Right lobe of liver (tissue), 6 donors: ENCODE data around the gene EREG. TPM values are rescaled to one million over a fixed set of nuclear protein-coding genes. Genes with fewer than 3 reads are reported as not detected.

Source experiments
- ATAC-seq, 4 donors: fragments of 200-7000 bp; cut with Tn5 transposase; one replicate each; pipeline ENCODE4 v1.9.1; 2020; ENCODE audit warnings: mild to moderate bottlenecking in 4 of 4, moderate library complexity in 4 of 4
- DNase-seq, 3 donors: peaks; one replicate each; pipeline ENCODE4 v3.0.0-alpha.2; 2020
- H3K27ac ChIP-seq, 3 donors: fragments of 200-600 bp; one replicate each; pipeline ENCODE4 v1.8.0; 2022
- H3K27me3 ChIP-seq, 2 donors: fragments of 200-600 bp; one replicate each; pipeline ENCODE4 v1.8.0; 2022
- H3K36me3 ChIP-seq, 4 donors: fragments of 200-600 bp; sonication (generic) in 1 of 4; one replicate each; pipeline versions ENCODE4 v1.5.1 to v1.8.0; 2017 to 2022; ENCODE audit warnings: control low read depth in 1 of 4
- H3K4me1 ChIP-seq, 4 donors: fragments of 200-600 bp; sonication (generic) in 1 of 4; one replicate each; pipeline versions ENCODE4 v1.5.1 to v1.8.0; 2017 to 2022; ENCODE audit warnings: control low read depth in 1 of 4
- H3K4me3 ChIP-seq, 3 donors: fragments of 200-600 bp; one replicate each; pipeline ENCODE4 v1.8.0; 2022
- H3K9me3 ChIP-seq, 4 donors: fragments of 200-600 bp; sonication (generic) in 1 of 4; one replicate each; pipeline versions ENCODE4 v1.5.1 to v1.8.0; 2017 to 2022; ENCODE audit warnings: control low read depth in 1 of 4
- POLR2A ChIP-seq: fragments of 450-650 bp; IDR thresholded peaks from one replicate; pipeline ENCODE4 v1.6.1; 2017; ENCODE audit warnings: antibody characterized with exemption, mild to moderate bottlenecking
- WGBS: methylation state at CpG from one replicate; pipeline ENCODE4 v1.1.6; 2018; ENCODE audit warnings: low coverage, low lambda C conversion rate; ENCODE audit not compliant: insufficient coverage; ENCODE audit errors: missing lambda C conversion rate; 5-methylcytosine and 5-hydroxymethylcytosine counted together
- intact Hi-C, 2 donors: fragments of 100-400 bp; cut with DNase I; formaldehyde crosslinking; loops; one replicate each; pipeline versions ENCODE4 v1.11.2 to v1.14.1; 2022
- total RNA-seq, 6 experiments: library from RNA; depleted of rRNA in 2 of 6; stranded (reverse); fragments of >200 nt in 2 of 6; fragmentation: NEBNext Ultra II Directional in 3 of 6; extraction: Animal tissue kit (Norgen Biotek cat#: 25700) in 3 of 6; gene quantifications; one replicate each; pipeline versions ENCODE4 v1.1.0 to v1.2.4, GENCODE V29; 2016 to 2023
- TF ChIP-seq, protein P1 (sequence below), 4 donors: fragments of 200-600 bp in 3 of 4; fragments of 450-650 bp in 1 of 4; IDR thresholded peaks; one replicate each; pipeline versions ENCODE4 v1.5.1 to v1.8.0; 2016 to 2022; ENCODE audit warnings: antibody characterized with exemption in 4 of 4, mild to moderate bottlenecking in 2 of 4
- donor health status: DM: no; HTN: yes; CAD: no.
- donor health status: DM: no; HTN: no; CAD: no.
- donor health status: DM: no; HTN: no; CAD: no.
- donor health status: DM: no; HTN: yes; CAD: no.
- donor health status: DM: no; HTN: yes; CAD: no.

Gene EREG
- total RNA-seq, 6 experiments from 2014 or later, result 0.11 to 0.50 TPM; not detected in 4

DNA sequence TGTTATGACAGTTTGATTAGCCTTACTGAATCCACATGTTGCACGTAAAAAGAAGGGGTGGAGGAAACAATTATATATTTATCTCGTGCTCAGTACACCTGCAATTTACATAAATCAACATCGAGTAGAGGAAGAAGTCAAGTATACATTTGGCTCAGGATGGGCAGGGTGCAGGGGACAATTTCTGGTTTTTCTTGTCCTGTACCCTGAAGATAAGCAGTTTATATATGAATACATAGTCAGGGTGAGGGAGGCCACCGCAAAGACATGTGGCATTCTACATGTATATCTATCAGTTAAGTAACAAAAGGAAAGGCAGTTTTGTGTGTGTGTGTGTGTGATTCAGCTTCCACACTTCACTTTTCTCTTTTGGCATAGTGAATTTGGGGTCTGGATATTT, 11.1 kb upstream of the EREG start:
- DNase-seq (no peak), ATAC-seq (no peak)
- intact Hi-C loops, result no loop called here
- 39% methylated on average over 4 of the region's 4 CpGs for WGBS
- Histone ChIP-seq H3K27me3 (no peaks in the 10 kb centered on the region), H3K9me3 (no peaks in the 10 kb centered on the region), H3K4me1 (no peaks in the 10 kb centered on the region), H3K4me3 (no peak overlapping the region), H3K36me3 (no peaks in the 10 kb centered on the region), H3K27ac (no peak overlapping the region)
- TF ChIP-seq POLR2A, result no peak
- TF ChIP-seq, protein P1, sequence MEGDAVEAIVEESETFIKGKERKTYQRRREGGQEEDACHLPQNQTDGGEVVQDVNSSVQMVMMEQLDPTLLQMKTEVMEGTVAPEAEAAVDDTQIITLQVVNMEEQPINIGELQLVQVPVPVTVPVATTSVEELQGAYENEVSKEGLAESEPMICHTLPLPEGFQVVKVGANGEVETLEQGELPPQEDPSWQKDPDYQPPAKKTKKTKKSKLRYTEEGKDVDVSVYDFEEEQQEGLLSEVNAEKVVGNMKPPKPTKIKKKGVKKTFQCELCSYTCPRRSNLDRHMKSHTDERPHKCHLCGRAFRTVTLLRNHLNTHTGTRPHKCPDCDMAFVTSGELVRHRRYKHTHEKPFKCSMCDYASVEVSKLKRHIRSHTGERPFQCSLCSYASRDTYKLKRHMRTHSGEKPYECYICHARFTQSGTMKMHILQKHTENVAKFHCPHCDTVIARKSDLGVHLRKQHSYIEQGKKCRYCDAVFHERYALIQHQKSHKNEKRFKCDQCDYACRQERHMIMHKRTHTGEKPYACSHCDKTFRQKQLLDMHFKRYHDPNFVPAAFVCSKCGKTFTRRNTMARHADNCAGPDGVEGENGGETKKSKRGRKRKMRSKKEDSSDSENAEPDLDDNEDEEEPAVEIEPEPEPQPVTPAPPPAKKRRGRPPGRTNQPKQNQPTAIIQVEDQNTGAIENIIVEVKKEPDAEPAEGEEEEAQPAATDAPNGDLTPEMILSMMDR (IDR thresholded peaks at IDR 0.05), result no peak

DNA sequence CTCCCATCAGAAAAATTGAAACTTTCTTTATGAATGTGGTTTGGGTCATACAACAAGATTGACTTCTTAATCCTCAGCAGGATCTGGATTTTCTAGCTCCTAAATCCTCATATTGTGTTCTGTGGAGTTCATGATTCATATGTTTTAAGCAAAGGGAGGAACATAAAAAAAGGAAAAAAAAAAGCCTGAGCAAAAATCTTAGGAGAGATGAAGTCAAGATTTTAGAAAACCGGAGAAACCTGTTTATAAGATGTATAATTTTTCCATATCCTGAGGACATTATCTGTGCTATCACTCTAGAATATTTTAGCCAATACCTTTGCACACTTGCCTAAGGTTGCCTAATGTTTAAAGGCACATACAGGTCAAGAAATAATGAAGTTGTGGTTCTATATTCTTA, 7.0 kb upstream of the EREG start:
- TF ChIP-seq POLR2A, result no peak
- TF ChIP-seq, protein P1 (IDR thresholded peaks at IDR 0.05), result no peak
- ATAC-seq (no peak), DNase-seq (no peak)
- H3K27me3 ChIP-seq, result no peaks in the 10 kb centered on the region
- H3K27ac ChIP-seq, result no peak overlapping the region
- no peaks in the 10 kb centered on the region for H3K9me3 ChIP-seq
- H3K36me3 ChIP-seq, result no peaks in the 10 kb centered on the region
- H3K4me3 ChIP-seq, result no peak overlapping the region
- no peaks in the 10 kb centered on the region for H3K4me1 ChIP-seq
- WGBS, result 62% methylated on average over 1 of the region's 1 CpG
- intact Hi-C loops, result no loop called here

DNA sequence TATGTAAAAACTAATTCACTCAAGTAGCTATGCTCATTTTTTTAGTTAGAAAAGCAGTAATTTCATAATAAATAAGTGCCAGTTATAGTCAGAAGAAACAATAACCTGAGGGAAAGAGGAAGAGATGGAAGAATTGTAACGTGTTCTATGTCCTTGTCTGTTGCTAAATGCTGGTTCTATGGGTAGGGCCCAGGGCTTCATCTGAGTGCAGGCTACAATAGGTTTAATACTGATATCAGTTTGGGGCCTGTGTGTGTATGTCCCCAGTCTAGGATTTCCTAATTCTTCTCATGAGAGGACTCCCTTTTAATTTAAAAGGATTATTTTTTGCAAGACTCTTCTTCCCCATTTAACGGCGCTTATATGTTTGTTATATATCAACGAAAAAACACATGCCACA, 3.3 kb upstream of the EREG start:
- 59% methylated on average over 4 of the region's 4 CpGs for WGBS
- no peaks in the 10 kb centered on the region for H3K36me3 ChIP-seq
- H3K4me3 ChIP-seq, result no peak overlapping the region
- DNase-seq, result no peak
- H3K27me3 ChIP-seq, result peaks cover 0 to 12% of the 10 kb centered on the region in 2 donors
- TF ChIP-seq, protein P1 (IDR thresholded peaks at IDR 0.05), result no peak
- no peak for TF ChIP-seq POLR2A
- no peak for ATAC-seq
- peaks cover 0 to 6% (median 0%) of the 10 kb centered on the region in 4 donors for H3K4me1 ChIP-seq
- intact Hi-C loops, result no loop called here
- no peak overlapping the region for H3K27ac ChIP-seq
- H3K9me3 ChIP-seq, result no peaks in the 10 kb centered on the region

DNA sequence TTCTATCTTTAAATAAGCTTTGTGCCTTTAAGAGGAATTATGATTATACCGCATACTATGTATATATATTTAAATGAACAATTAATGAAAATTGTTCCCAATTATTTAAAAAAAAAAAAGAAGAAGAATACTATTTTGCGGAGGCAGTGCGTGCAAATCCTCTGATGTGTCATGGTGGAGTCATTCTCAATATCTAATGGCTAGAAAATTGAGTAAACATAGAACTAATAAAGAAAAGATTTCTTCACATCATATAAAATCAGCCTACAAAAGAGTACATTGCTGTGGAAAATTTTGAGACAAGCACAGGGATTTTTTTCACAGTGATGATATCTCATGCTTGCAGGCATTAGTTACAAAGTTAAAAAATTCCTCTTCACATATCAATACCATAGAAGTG, 2.6 kb upstream of the EREG start:
- DNase-seq (no peak), ATAC-seq (no peak)
- H3K4me1 ChIP-seq, result peaks cover 0 to 6% (median 0%) of the 10 kb centered on the region in 4 donors
- peaks cover 0 to 16% of the 10 kb centered on the region in 2 donors for H3K27me3 ChIP-seq
- TF ChIP-seq, protein P1 (IDR thresholded peaks at IDR 0.05), result no peak
- TF ChIP-seq POLR2A, result no peak
- no peaks in the 10 kb centered on the region for H3K36me3 ChIP-seq
- H3K27ac ChIP-seq, result no peak overlapping the region
- no peak overlapping the region for H3K4me3 ChIP-seq
- WGBS, result 86% methylated on average over 3 of the region's 3 CpGs
- H3K9me3 ChIP-seq, result no peaks in the 10 kb centered on the region
- intact Hi-C loops, result no loop called here

DNA sequence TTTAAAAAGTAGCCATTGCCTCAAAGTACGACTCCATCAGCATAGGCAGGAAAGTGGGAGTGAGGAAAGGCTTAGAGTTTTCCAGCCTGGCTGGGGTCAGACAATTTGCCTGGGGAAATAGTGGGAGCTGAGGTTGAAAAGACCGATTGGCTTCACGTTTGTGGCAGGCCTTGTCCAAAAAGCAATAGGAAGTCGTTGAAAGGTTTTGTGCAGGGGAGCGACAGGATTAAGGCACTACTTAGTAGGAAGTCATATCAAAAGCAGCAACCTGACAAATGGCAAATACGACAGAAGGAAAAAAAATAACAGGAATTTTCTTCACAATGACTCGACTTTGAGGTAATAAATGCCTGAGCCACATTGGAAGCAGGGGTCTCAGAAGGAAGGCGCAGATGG, 691 bp upstream of the EREG start:
- ATAC-seq (no peak), DNase-seq (no peak)
- 17% methylated on average over 8 of the region's 8 CpGs for WGBS
- H3K27me3 ChIP-seq, result peaks cover 0 to 16% of the 10 kb centered on the region in 2 donors
- TF ChIP-seq, protein P1 (IDR thresholded peaks at IDR 0.05), result no peak
- TF ChIP-seq POLR2A, result no peak
- H3K4me3 ChIP-seq, result no peak overlapping the region
- H3K27ac ChIP-seq, result no peak overlapping the region
- peaks cover 0 to 6% (median 0%) of the 10 kb centered on the region in 4 donors for H3K4me1 ChIP-seq
- no peaks in the 10 kb centered on the region for H3K9me3 ChIP-seq
- intact Hi-C loops, result no loop called here
- no peaks in the 10 kb centered on the region for H3K36me3 ChIP-seq
